Thoracic aorta (tissue), 2 donors: Measurements from ENCODE around the gene TMEM150C. TPM values are rescaled to one million over a fixed set of nuclear protein-coding genes. Genes with fewer than 3 reads are reported as not detected.

Experiments
- ATAC-seq: fragments of 150-250 bp; one replicate; pipeline ENCODE4 v1.8.0; 2017; ENCODE audit warnings: low read depth; ENCODE audit not compliant: insufficient number of reproducible peaks, low FRiP score
- DNase-seq: peaks from one replicate; pipeline ENCODE4 v3.0.0-alpha.2; 2020; ENCODE audit warnings: low spot score
- H3K27ac ChIP-seq, 2 donors: fragments of 200-600 bp; sonication (generic); 1 replicate in 1 of 2; 2 replicates in 1 of 2; pipeline ENCODE4 v1.5.1; 2016; ENCODE audit warnings: mild to moderate bottlenecking in 2 of 2, moderate library complexity in 2 of 2
- H3K27me3 ChIP-seq: fragments of 200-600 bp; sonication (generic); replicated peaks from 2 replicates; pipeline ENCODE4 v1.6.0; 2016; ENCODE audit warnings: mild to moderate bottlenecking; ENCODE audit not compliant: insufficient read depth
- H3K36me3 ChIP-seq: fragments of 200-600 bp; sonication (generic); one replicate; pipeline ENCODE4 v1.5.1; 2016
- H3K4me1 ChIP-seq, 2 donors: fragments of 200-600 bp; sonication (generic); 1 replicate in 1 of 2; 2 replicates in 1 of 2; pipeline versions ENCODE4 v1.5.1 to v1.6.0; 2016; ENCODE audit warnings: low read depth in 2 of 2, mild to moderate bottlenecking in 1 of 2; ENCODE audit not compliant: control insufficient read depth in 1 of 2
- H3K4me3 ChIP-seq: fragments of 200-600 bp; sonication (generic); 2 replicates; pipeline ENCODE4 v1.5.1; 2016; ENCODE audit warnings: mild to moderate bottlenecking
- H3K9me3 ChIP-seq: fragments of 200-600 bp; sonication (generic); 2 replicates; pipeline ENCODE4 v1.5.1; 2016
- total RNA-seq, 2 donors: library from RNA; depleted of rRNA; stranded (reverse); fragments of >200 nt; gene quantifications; one replicate each; pipeline versions ENCODE4 v1.1.0 to v1.2.3, GENCODE V29; 2016
- TF ChIP-seq, protein P1 (sequence below): fragments of 200-600 bp; sonication (generic); IDR thresholded peaks from one replicate; pipeline ENCODE4 v1.5.1; 2019; ENCODE audit warnings: antibody characterized with exemption

Gene TMEM150C
- total RNA-seq, 2 donors from 2014 or later: 0.92 to 2.0 TPM

GRCh38 chr4:82525307-82525911 lies 36.4 kb downstream of the TMEM150C start:
- no peaks in the 10 kb centered on the region for H3K4me1 ChIP-seq
- DNase-seq: no peak
- TF ChIP-seq, protein P1, sequence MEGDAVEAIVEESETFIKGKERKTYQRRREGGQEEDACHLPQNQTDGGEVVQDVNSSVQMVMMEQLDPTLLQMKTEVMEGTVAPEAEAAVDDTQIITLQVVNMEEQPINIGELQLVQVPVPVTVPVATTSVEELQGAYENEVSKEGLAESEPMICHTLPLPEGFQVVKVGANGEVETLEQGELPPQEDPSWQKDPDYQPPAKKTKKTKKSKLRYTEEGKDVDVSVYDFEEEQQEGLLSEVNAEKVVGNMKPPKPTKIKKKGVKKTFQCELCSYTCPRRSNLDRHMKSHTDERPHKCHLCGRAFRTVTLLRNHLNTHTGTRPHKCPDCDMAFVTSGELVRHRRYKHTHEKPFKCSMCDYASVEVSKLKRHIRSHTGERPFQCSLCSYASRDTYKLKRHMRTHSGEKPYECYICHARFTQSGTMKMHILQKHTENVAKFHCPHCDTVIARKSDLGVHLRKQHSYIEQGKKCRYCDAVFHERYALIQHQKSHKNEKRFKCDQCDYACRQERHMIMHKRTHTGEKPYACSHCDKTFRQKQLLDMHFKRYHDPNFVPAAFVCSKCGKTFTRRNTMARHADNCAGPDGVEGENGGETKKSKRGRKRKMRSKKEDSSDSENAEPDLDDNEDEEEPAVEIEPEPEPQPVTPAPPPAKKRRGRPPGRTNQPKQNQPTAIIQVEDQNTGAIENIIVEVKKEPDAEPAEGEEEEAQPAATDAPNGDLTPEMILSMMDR: no peak
- no peaks in the 10 kb centered on the region for H3K9me3 ChIP-seq
- H3K4me3 ChIP-seq: no peak overlapping the region
- H3K27ac ChIP-seq: no peak overlapping the region
- H3K27me3 ChIP-seq: no peaks in the 10 kb centered on the region
- no peaks in the 10 kb centered on the region for H3K36me3 ChIP-seq
- no peak for ATAC-seq

GRCh38 chr4:82524570-82525152 lies 37.1 kb downstream of the TMEM150C start:
- H3K27ac ChIP-seq: no peak overlapping the region
- TF ChIP-seq, protein P1: no peak

DNA sequence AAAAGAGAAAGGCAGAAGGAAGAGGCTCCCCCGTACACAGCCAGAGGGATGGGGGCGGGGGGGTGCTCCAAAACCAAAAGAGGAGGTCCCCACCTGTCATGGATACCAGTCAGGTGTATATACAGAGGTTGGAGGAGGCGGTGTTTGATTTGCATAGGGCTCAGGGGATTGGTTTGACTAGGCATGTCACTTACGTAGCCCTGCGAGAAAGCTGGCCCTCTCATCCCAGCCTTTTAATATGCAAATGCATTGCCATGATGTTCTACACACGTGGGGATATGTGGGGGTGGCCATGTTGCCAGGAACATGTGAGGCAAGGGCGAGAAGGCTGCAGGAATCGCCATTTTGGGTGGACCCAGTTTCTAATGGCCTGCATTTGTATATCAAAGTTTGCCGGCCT lies 38.6 kb downstream of the TMEM150C start:
- Histone ChIP-seq H3K4me1 (no peaks in the 10 kb centered on the region), H3K27me3 (no peaks in the 10 kb centered on the region), H3K36me3 (no peaks in the 10 kb centered on the region), H3K9me3 (no peaks in the 10 kb centered on the region), H3K4me3 (no peak overlapping the region), H3K27ac (no peak overlapping the region)
- TF ChIP-seq, protein P1: no peak
- no peak for ATAC-seq
- DNase-seq: no peak

More at GRCh38 chr4:82524570-82525152, 37.1 kb downstream of the TMEM150C start:
- Histone ChIP-seq H3K27me3 (no peaks in the 10 kb centered on the region), H3K4me3 (no peak overlapping the region), H3K9me3 (no peaks in the 10 kb centered on the region), H3K4me1 (no peaks in the 10 kb centered on the region), H3K36me3 (no peaks in the 10 kb centered on the region)
- ATAC-seq: no peak
- no peak for DNase-seq

GRCh38 chr4:82522472-82522871 lies 39.3 kb downstream of the TMEM150C start:
- Histone ChIP-seq H3K4me1 (no peaks in the 10 kb centered on the region), H3K27me3 (no peaks in the 10 kb centered on the region), H3K36me3 (no peaks in the 10 kb centered on the region), H3K4me3 (no peak overlapping the region), H3K27ac (no peak overlapping the region), H3K9me3 (no peaks in the 10 kb centered on the region)
- DNase-seq: no peak
- ATAC-seq: no peak
- TF ChIP-seq, protein P1: no peak

GRCh38 chr4:82521283-82521682 lies 40.5 kb downstream of the TMEM150C start:
- Histone ChIP-seq H3K36me3 (no peaks in the 10 kb centered on the region), H3K4me3 (no peak overlapping the region), H3K27me3 (no peaks in the 10 kb centered on the region), H3K4me1 (no peaks in the 10 kb centered on the region), H3K9me3 (no peaks in the 10 kb centered on the region), H3K27ac (no peak overlapping the region)
- TF ChIP-seq, protein P1: no peak
- ATAC-seq (no peak), DNase-seq (no peak)
